GM18517 (cell line): ENCODE results near the gene NDUFAF3.
"Not testable (repeated sequence)": the region's sequence is repeated elsewhere in the genome, so short reads cannot be mapped to it uniquely, and the experiment has no call there.

Experiments used
- ATAC-seq: cut with Tn5 transposase; IDR thresholded peaks from one replicate; pipeline ENCODE4 v1.9.1; 2021; ENCODE audit warnings: mild to moderate bottlenecking, moderate library complexity; ENCODE audit not compliant: unreplicated experiment

The NDUFAF3 gene

GRCh38 chr3:48999085-48999858 lies 22.6 kb upstream of the NDUFAF3 start:
- no peak for ATAC-seq

GRCh38 chr3:49001155-49001554 lies 20.8 kb upstream of the NDUFAF3 start:
- no peak for ATAC-seq

- ATAC-seq, result no peak
These were observed 17.3 kb upstream of the NDUFAF3 start for GRCh38 chr3:49004352-49005302.

GRCh38 chr3:49005303-49005680 lies 16.6 kb upstream of the NDUFAF3 start:
- ATAC-seq, result no peak

- no peak for ATAC-seq
These were observed 15.9 kb upstream of the NDUFAF3 start for GRCh38 chr3:49005998-49006397.

GRCh38 chr3:49006408-49007067 lies 15.4 kb upstream of the NDUFAF3 start:
- ATAC-seq, result no peak

- ATAC-seq, result peak; percentile 83
These were observed 14.7 kb upstream of the NDUFAF3 start, which contains the start of gene WDR6 for GRCh38 chr3:49007068-49007770. Gene WDR6, plus strand, starts transcription at chr3:49007391. Its CDS starts 41 bp downstream, at chr3:49007432.

GRCh38 chr3:49007771-49008528 lies 14.0 kb upstream of the NDUFAF3 start:
- ATAC-seq, result peak; percentile 24

- ATAC-seq, result not testable (repeated sequence)
These were observed 13.3 kb upstream of the NDUFAF3 start for GRCh38 chr3:49008627-49009026.

- ATAC-seq, result no peak
These were observed 12.5 kb upstream of the NDUFAF3 start for GRCh38 chr3:49009396-49009795.

GRCh38 chr3:49012441-49013017 lies 9.4 kb upstream of the NDUFAF3 start:
- no peak for ATAC-seq

- ATAC-seq, result no peak
These were observed 8.7 kb upstream of the NDUFAF3 start for GRCh38 chr3:49013113-49013737.

- ATAC-seq, result no peak
These were observed 7.9 kb upstream of the NDUFAF3 start for GRCh38 chr3:49013738-49014660.

- no peak for ATAC-seq
These were observed 6.8 kb upstream of the NDUFAF3 start for GRCh38 chr3:49015072-49015471.

GRCh38 chr3:49015765-49016164 lies 6.2 kb upstream of the NDUFAF3 start:
- no peak for ATAC-seq

- no peak for ATAC-seq
These were observed 5.3 kb upstream of the NDUFAF3 start for GRCh38 chr3:49016414-49017228.
